Adrenal gland (tissue), 12 donors: ENCODE data around the gene GBGT1. TPM values are rescaled to one million over a fixed set of nuclear protein-coding genes. Genes with fewer than 3 reads are reported as not detected.
A peak's percentile ranks its signal among the peaks of the same experiment; 100 is the strongest.

Experiments
- DNase-seq, 7 donors: peaks; one replicate each; pipeline ENCODE4 v3.0.0-alpha.2; 2019 to 2020
- H3K27ac ChIP-seq, 5 donors: fragments of 200-600 bp; sonication (generic) in 4 of 5; 1 replicate in 3 of 5; 2 replicates in 2 of 5; pipeline versions ENCODE4 v1.5.1 to v1.8.0; 2016 to 2020; ENCODE audit warnings: mild to moderate bottlenecking in 1 of 5
- H3K27me3 ChIP-seq: fragments of 200-600 bp; 2 replicates; pipeline ENCODE4 v1.8.0; 2021
- H3K36me3 ChIP-seq, 2 donors: fragments of 200-600 bp; replicated peaks in 1 of 2; 1 replicate in 1 of 2; 2 replicates in 1 of 2; pipeline versions ENCODE4 v1.5.1 to v1.8.0; 2018 to 2022
- H3K4me1 ChIP-seq, 2 donors: fragments of 200-600 bp; replicated peaks in 1 of 2; 1 replicate in 1 of 2; 2 replicates in 1 of 2; pipeline versions ENCODE4 v1.5.1 to v1.8.0; 2018 to 2021
- H3K4me3 ChIP-seq, 4 donors: fragments of 200-600 bp; sonication (generic) in 3 of 4; one replicate each; pipeline ENCODE4 v1.5.1; 2016 to 2018
- H3K9me3 ChIP-seq, 3 donors: fragments of 200-600 bp; sonication (generic) in 1 of 3; replicated peaks in 1 of 3; 1 replicate in 2 of 3; 2 replicates in 1 of 3; pipeline versions ENCODE4 v1.5.1 to v1.8.0; 2016 to 2021
- POLR2A ChIP-seq, 2 donors: fragments of 450-650 bp; IDR thresholded peaks; one replicate each; pipeline ENCODE4 v1.6.1; 2017; ENCODE audit warnings: antibody characterized with exemption in 2 of 2, mild to moderate bottlenecking in 2 of 2, moderate library complexity in 1 of 2
- WGBS, 4 donors: extraction: QIAGEN DNeasy Blood & Tissue Kit in 2 of 4; methylation state at CpG; one replicate each; pipeline versions ENCODE4 v1.1.5 to v1.1.7; 2013 to 2017; 5-methylcytosine and 5-hydroxymethylcytosine counted together
- intact Hi-C, 2 donors: fragments of 100-400 bp; cut with DNase I; formaldehyde crosslinking; loops; one replicate each; pipeline versions ENCODE4 v1.14.1 to v1.15.0; 2022 to 2023
- polyA plus RNA-seq, 3 donors: library from polyadenylated mRNA; stranded (reverse); fragments of 200-250 nt in 2 of 3; fragments of 350-450 nt in 1 of 3; fragmentation: Illumina TruSeq in 1 of 3; extraction: RNeasy Lipid Tissue Mini Kit (QIAGEN cat#74804) in 1 of 3; gene quantifications; one replicate each; pipeline ENCODE4 v1.2.3, GENCODE V29; 2013 to 2014
- total RNA-seq, 9 donors: library from RNA; depleted of rRNA in 4 of 9; stranded (reverse); fragments of >200 nt in 4 of 9; fragments of 120-200 nt in 1 of 9; fragmentation: NEBNext Ultra II Directional in 1 of 9; extraction: Animal tissue kit (Norgen Biotek cat#: 25700) in 1 of 9; gene quantifications; one replicate each; pipeline versions ENCODE4 v1.1.0 to v1.2.4, GENCODE V29; 2013 to 2023
- TF ChIP-seq, protein P1 (sequence below), 6 experiments: fragments of 450-650 bp in 4 of 6; fragments of 200-600 bp in 2 of 6; sonication (generic) in 1 of 6; IDR thresholded peaks; 1 replicate in 5 of 6; 2 replicates in 1 of 6; pipeline versions ENCODE4 v1.5.1 to v1.8.0; 2016 to 2021; ENCODE audit warnings: antibody characterized with exemption in 6 of 6, mild to moderate bottlenecking in 2 of 6, moderate library complexity in 1 of 6
- donor health status: healthy with polysubstance abuse.
- donor health status: Bipolar disorder and iron deficiency.
- donor health status: DM: yes; HTN: yes; CAD: no.
- donor health status: DM: no; HTN: no; CAD: no.
- donor health status: DM: no; HTN: no; CAD: no.
- donor health status: DM: yes; HTN: yes; CAD: no.

The GBGT1 gene
- total and polyA plus RNA-seq, 12 donors = 3.5 to 67.5 (median 29.2) TPM

DNA sequence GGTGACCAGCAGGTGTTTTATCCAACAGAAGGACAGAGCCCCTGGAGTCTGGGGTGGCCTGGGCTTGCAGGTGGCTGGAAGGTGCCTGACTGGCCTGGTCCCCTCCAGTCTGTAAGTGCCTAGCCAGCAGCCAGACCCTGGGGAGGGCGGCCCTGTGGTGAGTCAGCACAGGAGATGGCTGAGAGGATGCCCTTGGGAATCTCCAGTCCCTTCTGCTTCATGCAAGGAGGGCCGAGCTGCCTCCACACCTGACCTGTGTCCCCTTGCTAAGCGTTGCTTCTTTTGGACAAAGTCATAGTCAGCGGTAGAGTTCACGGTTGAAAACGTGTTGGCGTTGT is 25.1 kb upstream of the GBGT1 start:
- no peaks in the 10 kb centered on the region for H3K9me3 ChIP-seq
- H3K27me3 ChIP-seq = no peaks in the 10 kb centered on the region
- WGBS, 4 donors = 63 to 67% (median 64%) methylated on average over 6 to 7 of the region's 7 CpGs
- H3K4me1 ChIP-seq = no peaks in the 10 kb centered on the region
- TF ChIP-seq, protein P1, sequence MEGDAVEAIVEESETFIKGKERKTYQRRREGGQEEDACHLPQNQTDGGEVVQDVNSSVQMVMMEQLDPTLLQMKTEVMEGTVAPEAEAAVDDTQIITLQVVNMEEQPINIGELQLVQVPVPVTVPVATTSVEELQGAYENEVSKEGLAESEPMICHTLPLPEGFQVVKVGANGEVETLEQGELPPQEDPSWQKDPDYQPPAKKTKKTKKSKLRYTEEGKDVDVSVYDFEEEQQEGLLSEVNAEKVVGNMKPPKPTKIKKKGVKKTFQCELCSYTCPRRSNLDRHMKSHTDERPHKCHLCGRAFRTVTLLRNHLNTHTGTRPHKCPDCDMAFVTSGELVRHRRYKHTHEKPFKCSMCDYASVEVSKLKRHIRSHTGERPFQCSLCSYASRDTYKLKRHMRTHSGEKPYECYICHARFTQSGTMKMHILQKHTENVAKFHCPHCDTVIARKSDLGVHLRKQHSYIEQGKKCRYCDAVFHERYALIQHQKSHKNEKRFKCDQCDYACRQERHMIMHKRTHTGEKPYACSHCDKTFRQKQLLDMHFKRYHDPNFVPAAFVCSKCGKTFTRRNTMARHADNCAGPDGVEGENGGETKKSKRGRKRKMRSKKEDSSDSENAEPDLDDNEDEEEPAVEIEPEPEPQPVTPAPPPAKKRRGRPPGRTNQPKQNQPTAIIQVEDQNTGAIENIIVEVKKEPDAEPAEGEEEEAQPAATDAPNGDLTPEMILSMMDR (IDR thresholded peaks at IDR 0.05) = no peak
- intact Hi-C loops = loop anchor here (5.0 to 10.0 kb wide), 4 partner anchors 138 to 298 kb away; no protein-coding TSS in a partner anchor
- H3K36me3 ChIP-seq = no peaks in the 10 kb centered on the region
- no peak overlapping the region for H3K27ac ChIP-seq
- H3K4me3 ChIP-seq = no peak overlapping the region
- peak in 3 of 7 donors; percentile 29 to 43 (median 31) for DNase-seq

DNA sequence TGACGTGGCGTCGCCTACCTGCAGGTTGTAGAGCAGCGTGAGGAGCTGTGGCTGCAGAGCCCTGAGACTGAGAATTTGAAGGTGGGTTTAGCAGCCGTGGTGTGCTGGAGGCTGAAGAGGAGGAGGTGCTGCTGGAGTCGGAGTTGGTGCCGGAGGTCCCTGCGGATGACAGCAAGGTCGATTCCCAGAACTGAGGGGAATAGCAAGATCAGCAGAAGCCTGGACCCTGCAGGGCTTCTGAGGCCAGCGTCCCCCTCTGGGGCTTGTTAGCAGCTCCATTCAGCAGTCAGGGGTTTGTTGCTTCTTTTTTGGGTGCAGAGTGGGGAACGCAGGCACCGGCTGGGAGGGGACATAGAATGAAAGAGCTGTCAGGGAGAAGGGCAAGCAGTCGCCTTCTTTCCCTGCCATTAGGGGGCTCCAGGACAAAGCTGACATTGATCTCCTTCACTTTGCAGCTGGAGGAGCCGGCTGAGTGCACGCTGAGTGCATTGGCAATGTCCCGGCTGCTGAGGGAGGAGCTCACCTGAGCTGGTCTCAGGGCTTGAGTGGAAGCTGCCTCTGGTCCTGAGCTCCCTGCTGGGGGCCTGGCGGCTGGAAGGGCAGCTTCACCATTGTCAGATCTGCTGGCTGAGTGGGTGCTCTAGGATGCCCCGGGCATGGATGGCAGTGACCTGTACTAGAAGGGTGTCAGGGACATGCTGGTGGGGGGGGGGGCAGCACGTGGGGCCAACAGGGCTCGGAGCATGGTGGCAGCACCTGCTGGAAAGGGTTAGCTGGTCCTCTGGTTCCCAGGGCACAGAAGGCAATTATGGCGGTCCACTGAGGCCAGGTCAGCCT is 24.5 kb upstream of the GBGT1 start:
- Histone ChIP-seq H3K4me1 (no peaks in the 10 kb centered on the region), H3K27me3 (no peaks in the 10 kb centered on the region), H3K27ac (no peak overlapping the region), H3K9me3 (no peaks in the 10 kb centered on the region), H3K4me3 (no peak overlapping the region), H3K36me3 (no peaks in the 10 kb centered on the region)
- DNase-seq = peak in 2 of 7 donors; percentile 28 to 45
- intact Hi-C loops = loop anchor here (5.0 to 10.0 kb wide), 4 partner anchors 139 to 299 kb away; no protein-coding TSS in a partner anchor
- TF ChIP-seq, protein P1 (IDR thresholded peaks at IDR 0.05) = peak in 2 of 6 experiments; percentile 10 to 20
- no peak for TF ChIP-seq POLR2A (IDR thresholded peaks at IDR 0.05)
- WGBS, 4 donors = 43 to 48% (median 47%) methylated on average over 11 to 21 of the region's 21 CpGs

DNA sequence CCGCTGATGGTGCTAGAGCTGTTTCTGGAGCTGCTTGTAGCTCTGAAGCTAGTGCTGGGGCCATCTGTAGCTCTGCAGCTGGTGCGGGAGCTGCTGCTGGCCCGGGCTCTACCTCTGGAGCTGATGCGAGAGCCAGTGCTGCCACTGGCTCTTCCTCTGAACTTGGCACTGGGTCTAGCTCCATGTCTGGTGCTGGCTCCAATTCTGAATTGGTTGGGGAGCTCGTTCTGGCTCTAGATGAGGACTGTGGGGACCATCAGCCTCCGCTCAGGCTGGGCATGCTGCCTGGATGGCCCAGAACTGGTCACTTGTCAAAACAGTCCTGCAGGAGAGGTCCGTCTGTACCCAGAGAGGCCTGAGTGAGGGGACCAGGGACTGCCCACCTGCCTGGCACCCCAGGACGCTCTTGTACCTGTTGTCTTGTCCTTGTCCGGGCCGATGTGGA is 23.9 kb upstream of the GBGT1 start:
- intact Hi-C loops = loop anchor here (5.0 to 10.0 kb wide), 4 partner anchors 140 to 300 kb away; no protein-coding TSS in a partner anchor
- Histone ChIP-seq H3K4me1 (no peaks in the 10 kb centered on the region), H3K27me3 (no peaks in the 10 kb centered on the region), H3K4me3 (no peak overlapping the region), H3K27ac (no peak overlapping the region), H3K36me3 (no peaks in the 10 kb centered on the region), H3K9me3 (no peaks in the 10 kb centered on the region)
- DNase-seq = no peak
- TF ChIP-seq, protein P1 (IDR thresholded peaks at IDR 0.05) = no peak
- 79 to 100% (median 88%) methylated on average over 1 to 10 of the region's 10 CpGs for WGBS, 4 donors

DNA sequence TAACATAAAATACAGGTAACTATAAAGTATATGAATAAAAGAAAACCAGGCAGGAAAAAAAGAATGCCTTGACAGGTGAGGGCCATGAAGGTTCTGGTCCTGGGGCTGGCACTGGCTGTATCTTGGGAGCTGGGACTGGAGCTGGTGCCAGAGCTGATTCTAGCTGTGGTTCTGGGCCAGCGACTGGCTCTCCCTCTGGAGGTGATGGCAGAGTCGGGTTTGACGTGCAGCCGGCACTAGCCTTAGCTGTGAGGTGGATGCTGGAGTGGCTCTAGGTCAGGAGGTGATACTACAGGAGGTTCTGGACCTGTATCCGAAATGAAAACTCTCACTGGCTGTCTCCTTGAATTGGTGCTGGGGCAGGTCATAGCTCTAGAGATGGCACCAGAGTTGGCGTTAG is 23.0 kb upstream of the GBGT1 start:
- TF ChIP-seq, protein P1 (IDR thresholded peaks at IDR 0.05) = no peak
- no peak for TF ChIP-seq POLR2A (IDR thresholded peaks at IDR 0.05)
- Histone ChIP-seq H3K27ac (no peak overlapping the region), H3K27me3 (no peaks in the 10 kb centered on the region), H3K36me3 (no peaks in the 10 kb centered on the region), H3K4me3 (no peak overlapping the region), H3K4me1 (no peaks in the 10 kb centered on the region), H3K9me3 (no peaks in the 10 kb centered on the region)
- DNase-seq = no peak
- 85 to 93% (median 90%) methylated on average over 5 to 6 of the region's 6 CpGs for WGBS, 4 donors
- intact Hi-C loops = loop anchor here (5.0 to 10.0 kb wide), 4 partner anchors 141 to 301 kb away; no protein-coding TSS in a partner anchor
